ENCODE data around the gene OTX1.

- TF ChIP-seq EZH2 (IDR thresholded peaks at IDR 0.05; ENCODE audit: insufficient read depth, poor library complexity, severe bottlenecking) = no peak
- no peak for TF ChIP-seq EZH2phosphoT487 (IDR thresholded peaks at IDR 0.05; ENCODE audit: insufficient read depth, low read depth)
Observed at GRCh38 chr2:63092401-63092800, 41.8 kb downstream of the OTX1 start.

Measured in GM23248 (cell line).